HEK293 (cell line): ENCODE results near the gene POU2F2.
A peak's percentile ranks its signal among the peaks of the same experiment; 100 is the strongest.

Source experiments
- CTCF ChIA-PET: fragments of 350-600 bp; formaldehyde crosslinking; extraction: SDS; loops from one replicate; lab custom pipeline; 2021; ENCODE audit warnings: antibody characterized with exemption; lab: Yijun Ruan, JAX
- POLR2A ChIA-PET: fragments of 300-600 bp; formaldehyde crosslinking; extraction: SDS; loops from one replicate; lab custom pipeline; 2020; ENCODE audit warnings: antibody characterized with exemption, inconsistent platforms; lab: Yijun Ruan, JAX
- H3K27ac ChIP-seq: fragments of 200-500 bp; sonication (Bioruptor generic); 2 replicates; pipeline ENCODE4 v1.5.1; 2014; ENCODE audit warnings: low read depth, low read length, control low read depth, inconsistent platforms; ENCODE audit errors: extremely low read depth
- H3K36me3 ChIP-seq, 2 experiments: fragments of 200-500 bp in 1 of 2; sonication (Bioruptor generic) in 1 of 2; 1 replicate in 1 of 2; 2 replicates in 1 of 2; pipeline ENCODE4 v1.5.1; 2014 to 2017; ENCODE audit warnings: inconsistent platforms in 2 of 2, low read length in 2 of 2; ENCODE audit not compliant: control insufficient read depth in 2 of 2, insufficient read depth in 1 of 2
- H3K4me1 ChIP-seq: fragments of 200-500 bp; sonication (Bioruptor generic); 2 replicates; pipeline ENCODE4 v1.5.1; 2014; ENCODE audit warnings: mild to moderate bottlenecking, low read length, inconsistent platforms; ENCODE audit not compliant: control insufficient read depth, insufficient read depth
- H3K4me3 ChIP-seq: 2 replicates; pipeline ENCODE4 v1.5.1; 2011; ENCODE audit warnings: low read depth, mild to moderate bottlenecking, control low read depth, low read length, moderate library complexity
- H3K9me3 ChIP-seq: fragments of 200-500 bp; sonication (Bioruptor generic); 2 replicates; pipeline ENCODE4 v1.5.1; 2014; ENCODE audit warnings: low read depth, low read length, inconsistent platforms; ENCODE audit not compliant: control insufficient read depth, insufficient read depth
- BCL6B ChIP-seq: fragments of 450-650 bp; formaldehyde crosslinking; IDR thresholded peaks from 2 replicates; pipeline ENCODE4 v1.5.1; 2017; ENCODE audit warnings: missing biosample characterization, missing genetic modification characterization
- FEZF1 ChIP-seq: fragments of 450-650 bp; formaldehyde crosslinking; IDR thresholded peaks from 2 replicates; pipeline ENCODE4 v1.5.1; 2016; ENCODE audit warnings: missing biosample characterization, missing genetic modification characterization
- MYNN ChIP-seq: fragments of 450-650 bp; formaldehyde crosslinking; IDR thresholded peaks from 2 replicates; pipeline ENCODE4 v1.5.1; 2016; ENCODE audit warnings: missing biosample characterization, missing genetic modification characterization, borderline replicate concordance
- ZBTB11 ChIP-seq: fragments of 450-650 bp; formaldehyde crosslinking; conservative IDR thresholded peaks from 2 replicates; pipeline ENCODE4 v1.5.1; 2016; ENCODE audit warnings: low read depth, missing biosample characterization, missing genetic modification characterization
- ZBTB26 ChIP-seq: fragments of 450-650 bp; formaldehyde crosslinking; optimal IDR thresholded peaks from 2 replicates; pipeline ENCODE3; 2016; ENCODE audit warnings: missing biosample characterization, mild to moderate bottlenecking, missing genetic modification characterization
- ZBTB48 ChIP-seq: fragments of 450-650 bp; formaldehyde crosslinking; IDR thresholded peaks from 2 replicates; pipeline ENCODE4 v1.5.1; 2016; ENCODE audit warnings: missing biosample characterization, missing genetic modification characterization
- ZFP3 ChIP-seq: fragments of 450-650 bp; formaldehyde crosslinking; IDR thresholded peaks from 2 replicates; pipeline ENCODE4 v1.5.1; 2016; ENCODE audit warnings: low read depth, missing biosample characterization, missing genetic modification characterization
- ZNF138 ChIP-seq: fragments of 450-650 bp; formaldehyde crosslinking; IDR thresholded peaks from 2 replicates; pipeline ENCODE4 v1.5.1; 2016; ENCODE audit warnings: missing biosample characterization, missing genetic modification characterization, borderline replicate concordance
- ZNF184 ChIP-seq: fragments of 450-650 bp; IDR thresholded peaks from 2 replicates; pipeline ENCODE4 v1.5.1; 2018; ENCODE audit warnings: missing biosample characterization, mild to moderate bottlenecking, missing genetic modification characterization
- ZNF248 ChIP-seq: fragments of 450-650 bp; formaldehyde crosslinking; IDR thresholded peaks from 2 replicates; pipeline ENCODE4 v1.5.1; 2017; ENCODE audit warnings: missing biosample characterization, missing genetic modification characterization
- ZNF302 ChIP-seq: fragments of 450-650 bp; formaldehyde crosslinking; IDR thresholded peaks from 2 replicates; pipeline ENCODE4 v1.5.1; 2016; ENCODE audit warnings: missing biosample characterization, missing genetic modification characterization, low read depth
- ZNF366 ChIP-seq: fragments of 450-650 bp; formaldehyde crosslinking; conservative IDR thresholded peaks from 2 replicates; pipeline ENCODE4 v1.5.1; 2016; ENCODE audit warnings: missing biosample characterization, missing genetic modification characterization
- ZNF404 ChIP-seq: fragments of 450-650 bp; formaldehyde crosslinking; IDR thresholded peaks from 2 replicates; pipeline ENCODE4 v1.5.1; 2017; ENCODE audit warnings: missing biosample characterization, missing genetic modification characterization
- ZNF449 ChIP-seq: fragments of 450-650 bp; formaldehyde crosslinking; IDR thresholded peaks from 2 replicates; pipeline ENCODE4 v1.5.1; 2017; ENCODE audit warnings: missing biosample characterization, mild to moderate bottlenecking, missing genetic modification characterization, moderate library complexity
- ZNF521 ChIP-seq: fragments of 450-650 bp; formaldehyde crosslinking; IDR thresholded peaks from 2 replicates; pipeline ENCODE4 v1.5.1; 2017; ENCODE audit warnings: missing biosample characterization, mild to moderate bottlenecking, missing genetic modification characterization
- ZNF529 ChIP-seq: fragments of 450-650 bp; formaldehyde crosslinking; IDR thresholded peaks from 2 replicates; pipeline ENCODE4 v1.5.1; 2017; ENCODE audit warnings: missing genetic modification characterization, missing biosample characterization; ENCODE audit not compliant: insufficient replicate concordance
- ZNF639 ChIP-seq: fragments of 450-650 bp; formaldehyde crosslinking; IDR thresholded peaks from 2 replicates; pipeline ENCODE4 v1.5.1; 2016; ENCODE audit warnings: missing biosample characterization, missing genetic modification characterization
- ZNF677 ChIP-seq: fragments of 450-650 bp; IDR thresholded peaks from 2 replicates; pipeline ENCODE4 v1.5.0; 2018; ENCODE audit warnings: missing biosample characterization, mild to moderate bottlenecking, missing genetic modification characterization, moderate library complexity
- ZNF76 ChIP-seq: fragments of 450-650 bp; formaldehyde crosslinking; IDR thresholded peaks from 2 replicates; pipeline ENCODE4; 2016; ENCODE audit warnings: low read depth, missing biosample characterization, missing genetic modification characterization, borderline replicate concordance
- ZSCAN4 ChIP-seq: fragments of 450-650 bp; formaldehyde crosslinking; IDR thresholded peaks from 2 replicates; pipeline ENCODE4 v1.5.1; 2017; ENCODE audit warnings: missing biosample characterization, missing genetic modification characterization

The POU2F2 gene

GRCh38 chr19:42177686-42178019, 45.4 kb upstream of the POU2F2 start (continued):
- TF ChIP-seq ZSCAN4 (tag by site-specific recombination) (no peak), MYNN (tag by site-specific recombination) (no peak), ZNF404 (tag by site-specific recombination) (no peak), ZNF521 (0 out of 2 replicates have a peak, but pooled peaks have one; percentile 13), ZNF184 (tag by site-specific recombination) (no peak), ZNF302 (tag by site-specific recombination) (no peak), ZNF677 (tag by site-specific recombination) (no peak), ZNF366 (tag by site-specific recombination) (0 out of 2 replicates have a peak, but pooled peaks have one; percentile 7), ZNF138 (no peak), FEZF1 (tag by site-specific recombination) (no peak)

- CTCF ChIA-PET = interaction anchor here (0.6 to 3.3 kb wide), 16 partner anchors 10 to 285 kb away, joined by 3 to 23 read pairs (median 4); partner anchors contain the start of gene POU2F2
- Histone ChIP-seq H3K36me3 (no peaks in the 10 kb centered on the region), H3K4me1 (peaks cover 10% of the 10 kb centered on the region), H3K27ac (no peak overlapping the region), H3K4me3 (peak overlapping the region; percentile 27; the same call in 1 of the 2 replicates), H3K9me3 (no peaks in the 10 kb centered on the region)
- POLR2A ChIA-PET = interaction anchor here (0.7 to 1.7 kb wide), 9 partner anchors 10 to 246 kb away, joined by 3 to 9 read pairs (median 4); partner anchors contain the start of gene ZNF574
- TF ChIP-seq ZBTB11 (tag by site-specific recombination) = peak; percentile 44; the same call in 1 of the 2 replicates
- no peak for TF ChIP-seq ZNF639 (tag by site-specific recombination)
- 0 out of 2 replicates have a peak, but pooled peaks have one; percentile 14 for TF ChIP-seq ZFP3 (tag by site-specific recombination)
- TF ChIP-seq ZNF248 (tag by site-specific recombination) = 0 out of 2 replicates have a peak, but pooled peaks have one; percentile 44
- TF ChIP-seq ZNF449 = 0 out of 2 replicates have a peak, but pooled peaks have one; percentile 58
- peak; percentile 87 for TF ChIP-seq ZBTB26
- TF ChIP-seq ZNF302 (tag by site-specific recombination) = no peak
- TF ChIP-seq ZNF529 (tag by site-specific recombination) = no peak
- no peak; the same call in 1 of the 2 replicates for TF ChIP-seq ZNF76 (tag by site-specific recombination)
- 0 out of 2 replicates have a peak, but pooled peaks have one; percentile 43 for TF ChIP-seq BCL6B
- TF ChIP-seq ZBTB48 (tag by site-specific recombination) = peak; percentile 55
Observed at GRCh38 chr19:42176990-42177685, 44.9 kb upstream of the POU2F2 start.
